ENCODE data around the gene KIT. TPM values are rescaled to one million over a fixed set of nuclear protein-coding genes. Genes with fewer than 3 reads are reported as not detected.
"Not testable (repeated sequence)": the region's sequence is repeated elsewhere in the genome, so short reads cannot be mapped to it uniquely, and the experiment has no call there.

The KIT gene
- polyA plus RNA-seq (2014; cell fraction: cytosol; rRNA removed), result 1.9 and 2.1 TPM in 2 replicates
- 2.3 and 3.7 TPM in 2 replicates for polyA plus RNA-seq (2014; cell fraction: nucleus; rRNA removed)

DNA sequence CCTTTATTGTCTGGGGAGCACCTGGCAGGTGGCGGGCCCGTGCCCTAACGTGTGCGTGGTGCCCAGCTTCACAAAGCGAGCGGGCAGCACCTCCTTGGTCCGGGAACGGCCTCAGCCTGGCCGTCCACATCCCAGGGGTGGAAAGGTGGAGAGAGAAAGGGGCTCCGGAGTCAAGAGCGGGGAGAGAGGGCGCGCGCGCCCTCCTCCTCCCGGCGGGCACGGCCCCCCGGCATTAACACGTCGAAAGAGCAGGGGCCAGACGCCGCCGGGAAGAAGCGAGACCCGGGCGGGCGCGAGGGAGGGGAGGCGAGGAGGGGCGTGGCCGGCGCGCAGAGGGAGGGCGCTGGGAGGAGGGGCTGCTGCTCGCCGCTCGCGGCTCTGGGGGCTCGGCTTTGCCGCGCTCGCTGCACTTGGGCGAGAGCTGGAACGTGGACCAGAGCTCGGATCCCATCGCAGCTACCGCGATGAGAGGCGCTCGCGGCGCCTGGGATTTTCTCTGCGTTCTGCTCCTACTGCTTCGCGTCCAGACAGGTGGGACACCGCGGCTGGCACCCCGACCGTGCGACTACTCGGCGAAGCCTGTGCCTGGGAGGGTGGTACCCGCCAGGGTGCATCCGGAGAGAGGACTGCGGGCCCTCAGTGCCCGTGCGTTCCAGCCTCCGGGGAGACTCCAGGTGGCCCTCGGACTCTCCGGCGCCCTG, at the start of gene KIT:
Gene KIT, plus strand, starts transcription at position 407 of the 701 bp plus-strand sequence. Its CDS starts 58 bp downstream, at position 465.
- DNase-seq (ENCODE audit: low spot score), result peak; percentile 67

DNA sequence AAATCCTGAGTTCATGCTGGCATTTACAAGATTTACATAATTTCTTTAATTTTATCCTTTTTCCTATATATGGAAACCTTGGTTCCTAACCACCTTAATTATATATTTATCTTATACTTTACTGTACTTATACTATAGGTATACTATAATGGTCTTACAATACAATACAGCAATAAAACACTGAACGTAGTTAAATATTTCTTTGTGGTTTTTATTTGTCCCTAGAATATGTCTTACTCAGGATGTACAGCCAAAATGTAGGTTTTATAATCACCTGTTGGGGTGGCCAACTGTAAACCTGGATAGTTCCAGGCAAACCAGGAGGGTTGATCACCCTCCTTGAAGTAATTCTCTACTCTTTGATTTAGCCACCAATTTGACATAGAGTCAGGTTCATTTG, 48.4 kb upstream of the KIT start:
- no peak for DNase-seq (ENCODE audit: low spot score)

DNA sequence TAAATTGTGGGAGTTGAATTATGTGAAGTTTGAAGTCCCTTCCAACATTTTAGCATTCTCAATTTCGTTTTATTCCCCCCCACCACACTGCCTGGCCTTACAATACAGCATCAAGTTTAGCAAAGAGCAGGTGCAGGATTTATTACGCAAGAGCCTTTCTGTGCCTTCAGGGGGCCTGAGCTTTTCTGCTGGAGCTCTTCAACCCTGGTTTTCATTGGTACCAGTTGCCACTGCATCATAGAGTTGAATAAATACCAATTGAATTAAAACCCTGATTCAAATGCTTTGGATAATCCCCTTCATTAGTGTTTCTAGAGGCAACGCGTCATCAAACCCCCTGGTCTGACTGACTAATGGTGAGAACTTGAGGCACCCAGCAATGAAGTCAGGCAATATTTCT, 43.6 kb upstream of the KIT start:
- no peak for DNase-seq (ENCODE audit: low spot score)

DNA sequence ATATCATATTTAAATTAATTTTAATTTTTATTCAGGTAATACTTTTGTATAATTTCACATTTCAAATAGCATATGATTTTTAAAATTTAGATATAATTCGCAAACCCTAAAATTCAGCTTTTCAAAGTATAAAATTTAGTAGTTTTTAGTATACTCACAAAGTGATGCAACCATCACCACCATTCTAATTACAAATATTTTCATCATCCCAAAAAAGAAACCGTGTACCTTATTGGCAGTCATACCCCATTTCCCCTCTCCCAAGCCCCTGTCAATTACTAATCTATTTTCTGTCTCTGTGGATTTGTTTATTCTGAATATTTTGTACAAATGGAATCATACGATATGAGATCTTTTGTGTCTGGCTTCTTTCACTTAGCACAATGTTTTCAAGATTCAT, 37.0 kb upstream of the KIT start:
- DNase-seq (ENCODE audit: low spot score), result no peak

DNA sequence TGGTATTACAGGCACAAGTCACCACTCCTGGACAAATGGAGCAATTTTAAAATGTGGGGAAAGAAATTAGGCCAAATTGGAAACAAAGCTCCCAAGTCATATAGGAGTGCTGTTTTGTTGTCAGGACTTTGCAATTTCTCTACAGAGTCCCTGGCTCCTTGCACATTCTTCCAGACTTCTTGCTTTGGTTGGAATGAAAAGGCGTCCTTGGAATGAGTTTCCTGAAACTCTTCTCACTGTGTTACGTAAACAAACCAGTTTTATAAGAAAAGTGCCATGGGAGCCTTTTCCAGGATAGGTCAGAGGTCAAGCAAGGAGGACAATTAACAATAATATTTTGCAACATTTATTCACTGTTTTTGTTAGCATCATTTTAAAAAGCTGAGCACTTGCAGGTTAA, 32.4 kb upstream of the KIT start:
- DNase-seq (ENCODE audit: low spot score), result no peak

DNA sequence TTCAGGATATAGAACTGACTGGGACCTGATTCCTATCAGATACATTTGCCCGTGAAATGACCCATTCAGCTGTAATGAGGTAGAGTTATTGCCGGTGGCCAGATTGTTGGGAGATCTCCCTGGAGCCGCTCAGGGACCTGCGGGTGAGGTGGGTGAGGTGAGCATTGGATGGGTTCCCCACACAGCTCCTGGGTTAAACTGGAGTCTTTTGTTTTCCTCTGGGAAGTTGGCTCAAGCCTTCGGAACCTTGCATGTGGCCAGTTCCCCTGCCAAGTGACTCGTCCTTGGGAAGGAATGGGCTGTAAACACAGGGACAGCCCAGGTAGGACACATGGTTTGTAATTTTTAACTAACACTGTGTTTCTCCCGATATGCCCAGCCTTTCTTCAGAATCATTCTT, 31.6 kb upstream of the KIT start:
- no peak for DNase-seq (ENCODE audit: low spot score)

DNA sequence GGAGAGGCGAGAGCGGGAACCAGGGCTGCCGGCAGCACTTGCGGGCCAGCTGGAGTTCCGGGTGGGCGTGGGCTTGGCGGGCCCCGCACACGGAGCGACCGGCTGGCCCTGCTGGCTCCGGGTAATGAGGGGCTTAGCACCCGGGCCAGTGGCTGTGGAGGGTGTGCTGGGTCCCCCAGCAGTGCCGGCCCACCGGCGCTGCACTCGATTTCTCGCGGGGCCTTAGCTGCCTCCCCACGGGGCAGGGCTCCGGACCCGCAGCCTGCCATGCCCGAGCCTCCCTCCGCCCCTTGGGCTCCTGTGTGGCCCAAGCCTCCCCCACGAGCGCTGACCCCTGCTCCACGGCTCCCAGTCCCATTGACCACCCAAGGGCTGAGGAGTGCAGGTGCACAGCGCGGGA, 25.2 kb upstream of the KIT start:
- no peak for DNase-seq (ENCODE audit: low spot score)

DNA sequence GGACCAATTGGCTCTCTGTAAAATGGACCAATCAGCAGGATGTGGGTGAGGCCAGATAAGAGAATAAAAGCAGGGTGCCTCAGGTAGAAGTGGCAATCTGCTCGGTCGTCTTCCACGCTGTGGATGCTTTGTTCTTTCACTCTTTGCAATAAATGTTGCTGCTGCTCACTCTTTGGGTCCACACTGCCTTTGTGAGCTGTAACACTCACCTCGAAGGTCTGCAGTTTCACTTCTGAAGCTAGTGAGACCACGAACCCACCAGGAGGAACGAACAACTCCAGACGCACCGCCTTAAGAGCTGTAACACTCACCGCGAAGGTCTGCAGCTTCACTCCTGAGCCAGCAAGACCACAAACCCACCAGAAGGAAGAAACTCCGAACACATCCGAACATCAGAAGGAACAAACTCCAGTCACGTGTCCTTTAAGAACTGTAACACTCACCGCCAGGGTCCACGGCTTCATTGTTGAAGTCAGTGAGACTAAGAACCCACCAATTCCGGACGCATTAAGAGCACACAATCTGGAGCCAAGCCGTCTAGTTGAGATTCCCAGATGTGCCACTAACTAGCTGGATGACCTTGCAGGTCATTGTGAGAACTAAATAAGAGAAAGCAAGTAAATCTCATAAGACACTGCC, 24.5 kb upstream of the KIT start:
- not testable (repeated sequence) for DNase-seq (ENCODE audit: low spot score)

DNA sequence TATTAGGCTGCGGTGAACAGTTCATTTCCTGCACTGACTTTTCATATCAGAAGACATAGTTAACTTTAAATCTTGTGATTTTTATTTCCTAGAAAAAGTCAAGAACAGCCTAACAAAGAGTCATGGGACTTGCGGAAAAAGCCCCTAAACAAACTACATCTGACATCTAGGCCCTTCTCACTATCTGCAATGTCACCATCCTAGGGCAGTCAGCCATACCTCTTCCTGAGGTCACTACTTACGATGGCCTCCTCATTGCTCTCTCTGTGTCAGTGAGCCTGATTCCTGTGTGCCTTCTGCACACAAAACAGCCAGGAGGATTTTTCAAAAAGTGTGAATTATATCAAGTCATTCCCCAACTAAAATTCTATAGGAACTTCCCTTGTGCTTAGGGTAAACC, 22.4 kb upstream of the KIT start:
- no peak for DNase-seq (ENCODE audit: low spot score)

DNA sequence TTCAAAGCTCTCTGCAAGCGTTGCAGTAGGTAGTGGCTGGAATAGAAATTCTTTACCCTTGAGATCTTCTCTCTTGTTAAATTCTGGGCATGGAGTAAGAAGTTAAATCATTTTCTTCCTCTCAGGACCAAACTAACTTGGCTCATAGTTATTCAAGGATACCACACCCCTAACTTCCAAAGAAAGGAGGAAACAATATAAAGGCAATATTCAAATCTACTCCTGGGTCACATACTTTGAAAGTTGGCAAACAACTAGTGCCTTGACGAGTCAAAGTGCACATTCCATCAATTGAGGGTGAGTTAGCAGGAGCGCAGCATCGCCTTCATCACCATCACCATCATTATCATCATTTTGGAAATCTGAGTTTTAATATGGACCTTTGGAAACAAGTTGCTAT, 20.4 kb upstream of the KIT start:
- DNase-seq (ENCODE audit: low spot score), result no peak

DNA sequence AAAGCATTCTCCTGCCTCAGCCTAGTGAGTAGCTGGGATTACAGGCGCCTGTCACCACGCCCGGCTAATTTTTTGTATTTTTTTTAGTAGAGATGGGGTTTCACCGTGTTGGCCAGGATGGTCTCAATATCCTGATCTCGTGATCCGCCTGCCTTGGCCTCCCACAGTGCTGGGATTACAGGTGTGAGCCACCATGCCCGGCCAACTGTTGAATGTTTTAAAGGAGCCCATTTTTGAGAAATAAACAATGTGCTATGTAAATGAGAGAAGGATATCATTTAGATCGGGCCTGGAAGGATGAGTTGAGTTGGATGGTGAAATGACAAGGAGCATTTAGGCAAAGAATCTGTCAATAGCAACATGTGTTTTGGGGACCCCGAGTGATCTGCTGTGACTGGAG, 16.7 kb upstream of the KIT start:
- DNase-seq (ENCODE audit: low spot score), result not testable (repeated sequence)

DNA sequence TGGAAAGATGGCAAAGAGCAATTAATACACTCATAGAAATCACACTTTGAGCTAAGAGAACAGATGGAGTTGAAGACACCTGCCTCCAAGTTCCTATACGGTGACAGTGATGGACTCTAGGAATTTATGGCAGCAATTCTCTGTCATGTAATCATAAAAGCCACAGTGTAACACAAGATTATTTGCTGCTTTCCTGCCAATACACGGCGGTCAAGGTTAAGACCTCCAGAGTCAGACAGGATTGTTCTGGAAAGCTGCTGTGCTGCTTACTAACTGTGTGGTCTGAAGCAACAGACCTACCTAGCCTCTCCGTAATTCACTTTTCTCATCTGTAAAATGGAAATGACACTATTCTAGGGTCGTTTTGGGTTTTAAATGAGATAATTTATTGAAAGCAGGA, 14.6 kb upstream of the KIT start:
- no peak for DNase-seq (ENCODE audit: low spot score)

DNA sequence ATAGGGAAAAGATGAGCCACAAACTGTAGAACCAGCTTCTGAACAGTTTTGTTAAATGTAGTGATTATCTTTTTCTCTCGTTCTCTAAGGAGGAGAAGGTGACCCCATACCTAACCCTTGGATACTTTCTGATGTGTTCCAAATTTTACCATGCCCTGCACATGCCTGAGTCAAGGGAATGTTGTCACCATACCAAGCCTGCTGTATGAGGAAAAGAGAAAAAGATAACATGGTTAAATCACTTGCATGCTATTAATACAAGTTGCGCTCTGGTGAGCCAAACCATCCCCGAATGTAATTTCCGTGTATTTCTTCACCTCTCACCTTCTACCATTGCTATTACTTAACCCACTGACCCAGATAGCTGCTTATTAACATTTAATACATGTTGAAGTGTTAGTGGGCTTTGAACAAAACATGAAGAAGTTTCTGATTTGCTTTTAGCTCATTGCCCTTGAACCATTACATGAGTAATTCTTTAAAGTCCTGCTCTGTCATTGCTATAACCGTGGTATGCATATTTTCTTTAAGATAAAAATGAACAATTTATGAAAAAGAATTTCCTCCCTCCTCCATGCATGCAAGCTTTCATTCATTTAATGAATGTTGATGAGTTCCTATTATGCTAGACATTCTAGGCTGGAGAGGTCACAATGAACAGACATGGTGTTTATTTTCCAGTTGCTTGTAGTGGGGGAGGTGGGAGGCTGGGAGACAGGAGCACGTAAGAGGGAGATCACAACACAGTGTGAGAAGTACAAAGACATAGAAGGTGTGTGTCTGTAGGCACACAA, 13.6 kb upstream of the KIT start:
- no peak for DNase-seq (ENCODE audit: low spot score)

DNA sequence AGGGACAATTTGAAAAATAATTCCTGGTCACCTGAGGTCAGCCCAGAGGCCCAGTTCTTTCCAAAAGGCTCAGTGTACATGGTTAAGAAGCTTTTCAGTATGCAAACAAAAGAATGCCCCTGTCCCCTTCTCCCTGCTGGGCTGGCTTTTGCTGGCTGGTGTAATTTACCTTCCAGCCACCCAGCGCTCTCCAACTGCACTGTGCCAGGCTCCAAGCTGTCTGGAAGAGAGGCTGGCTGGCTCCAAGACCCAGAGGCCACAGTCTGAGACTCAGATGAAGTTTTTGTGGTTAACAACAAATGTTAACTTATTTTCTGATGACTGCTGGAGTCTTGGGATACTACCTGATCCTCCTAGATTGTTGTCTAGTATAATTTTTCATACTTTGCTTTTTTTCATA, 11.9 kb upstream of the KIT start:
- no peak for DNase-seq (ENCODE audit: low spot score)

DNA sequence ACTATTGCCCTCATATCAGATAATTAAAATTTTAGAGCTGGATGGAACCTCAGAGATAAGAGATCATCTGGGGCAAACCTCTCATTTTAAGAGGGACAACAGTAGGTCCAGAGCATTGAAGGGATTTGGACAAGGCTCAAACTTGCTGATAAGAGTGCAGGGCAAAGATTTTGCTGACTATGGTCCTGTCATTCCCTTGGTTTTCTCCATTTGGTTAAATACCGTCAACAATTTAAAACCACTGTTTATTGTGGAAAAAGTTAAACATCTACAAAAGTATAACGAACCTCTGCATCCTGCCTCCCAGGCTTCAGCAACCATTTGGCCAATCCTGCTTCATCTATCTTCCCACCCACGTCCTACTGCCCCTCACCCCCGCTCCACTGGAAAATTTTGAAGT, 10.7 kb upstream of the KIT start:
- no peak for DNase-seq (ENCODE audit: low spot score)

DNA sequence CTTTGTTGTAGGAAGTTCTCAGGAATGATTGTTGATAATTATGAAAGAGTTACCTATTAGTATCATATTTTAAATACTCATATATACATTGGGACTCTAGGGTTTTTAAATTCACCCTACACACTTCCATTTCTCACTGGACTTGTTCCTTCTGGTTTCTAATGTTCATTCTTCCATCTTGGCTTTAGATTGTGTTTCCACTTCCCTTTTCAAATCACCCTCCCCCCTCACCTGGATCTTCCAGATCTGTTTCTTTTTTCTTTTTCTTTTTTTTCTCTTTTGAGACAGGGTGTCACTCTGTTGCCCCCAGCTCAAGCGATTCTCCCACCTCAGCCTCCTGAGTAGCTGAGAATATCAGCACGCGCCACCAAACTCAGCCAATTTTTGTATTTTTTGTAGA, 6.7 kb upstream of the KIT start:
- DNase-seq (ENCODE audit: low spot score), result no peak

DNA sequence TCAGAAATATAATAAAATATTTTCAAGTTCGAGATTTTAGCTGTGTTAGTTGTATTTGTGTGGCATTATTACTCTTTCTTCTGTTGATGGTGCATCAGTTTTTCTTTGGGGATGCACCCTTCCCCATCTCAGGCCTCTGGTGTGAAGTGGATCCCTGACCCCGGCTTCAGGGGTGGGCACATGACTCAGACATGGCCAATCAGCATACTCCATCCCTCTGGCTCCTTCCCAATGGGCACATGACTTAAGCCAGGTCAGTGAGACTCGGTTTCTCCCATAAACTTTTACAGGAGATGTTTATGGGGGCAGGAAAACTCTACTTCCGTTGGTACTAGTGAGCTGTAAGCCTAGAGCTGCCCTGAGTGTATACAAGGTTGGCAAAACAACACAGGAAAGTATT, 3.0 kb upstream of the KIT start:
- DNase-seq (ENCODE audit: low spot score), result no peak

DNA sequence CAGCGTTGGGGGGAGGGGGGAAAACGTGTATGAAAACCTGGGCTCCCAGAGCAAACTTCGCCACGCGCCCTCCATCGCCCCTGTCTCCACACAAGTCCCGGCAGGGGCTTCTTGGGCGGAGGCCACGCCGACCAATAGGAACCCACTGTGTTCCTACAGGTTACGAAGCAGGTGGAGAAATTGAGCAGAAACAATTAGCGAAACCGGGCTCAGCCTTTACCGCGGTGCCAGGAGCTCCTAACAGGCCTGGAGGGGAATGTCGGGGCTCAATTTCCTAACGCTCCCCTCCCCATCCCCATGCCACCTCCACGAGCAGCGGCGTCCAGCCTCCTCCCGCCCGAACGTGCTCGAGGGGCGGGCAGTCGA, 589 bp upstream of the KIT start:
- DNase-seq (ENCODE audit: low spot score), result peak; percentile 2

DNA sequence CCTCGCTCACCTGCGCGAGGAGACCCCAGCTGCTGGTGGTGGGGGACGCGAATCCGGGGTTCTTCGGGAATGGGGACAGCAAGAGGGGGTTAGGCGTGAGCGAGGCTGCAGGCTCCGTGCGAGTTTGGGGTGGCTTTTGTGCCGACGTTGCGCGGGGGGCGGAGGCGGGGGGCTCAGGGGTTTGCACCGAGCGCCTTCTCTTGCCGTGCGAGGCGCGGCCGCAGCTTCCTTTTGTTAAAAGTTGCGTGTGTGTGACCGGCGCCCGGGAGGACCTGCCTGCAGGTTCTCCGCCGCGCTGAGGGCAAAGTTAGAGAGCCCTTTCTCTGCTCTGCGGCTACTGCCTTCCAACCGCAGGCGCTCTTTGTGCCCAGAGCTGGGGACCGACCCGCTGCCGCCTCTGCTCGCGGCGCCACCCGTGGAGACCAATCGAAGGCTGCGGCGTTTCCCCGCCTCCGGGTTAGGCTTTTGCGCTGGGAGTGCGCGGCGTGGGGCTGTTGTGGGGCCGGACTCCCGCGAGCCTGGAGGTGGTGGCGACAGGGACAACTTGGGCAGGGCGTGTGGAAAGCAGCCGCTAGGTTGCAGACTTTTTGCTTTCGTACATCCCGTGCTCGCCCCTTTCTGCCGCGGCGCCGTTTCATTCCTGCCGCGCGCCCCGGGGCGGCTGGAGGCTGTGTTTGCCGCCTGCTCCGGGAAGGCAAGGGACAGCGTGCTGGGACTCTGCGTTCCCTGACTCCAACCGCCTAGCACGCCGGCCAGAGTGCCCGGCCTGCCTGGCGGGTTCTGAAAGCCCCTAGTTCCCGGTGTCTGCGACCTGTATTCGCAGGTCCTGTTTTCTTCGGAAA, 716 bp downstream of the KIT start:
- DNase-seq (ENCODE audit: low spot score), result peak; percentile 47

DNA sequence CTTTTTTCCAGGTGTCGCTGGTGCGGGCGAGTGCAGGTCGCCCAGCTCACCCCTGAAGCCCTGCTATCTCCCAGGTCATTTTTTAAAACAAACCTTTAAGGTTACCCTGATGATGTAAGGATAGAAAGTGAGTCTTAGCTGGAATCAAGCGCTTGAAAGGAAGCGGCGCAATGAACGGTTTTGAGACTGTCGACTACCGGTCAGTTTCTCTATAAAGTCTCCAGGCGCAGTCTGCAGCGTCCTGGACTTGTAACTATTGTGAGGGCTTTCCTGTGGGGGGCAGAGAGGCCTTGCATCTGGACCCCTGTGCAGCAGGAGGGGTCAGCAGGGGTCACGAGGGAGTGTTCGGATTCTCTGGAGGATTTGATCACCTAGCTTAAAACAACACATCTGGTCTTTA, 1.6 kb downstream of the KIT start:
- DNase-seq (ENCODE audit: low spot score), result peak; percentile 9

DNA sequence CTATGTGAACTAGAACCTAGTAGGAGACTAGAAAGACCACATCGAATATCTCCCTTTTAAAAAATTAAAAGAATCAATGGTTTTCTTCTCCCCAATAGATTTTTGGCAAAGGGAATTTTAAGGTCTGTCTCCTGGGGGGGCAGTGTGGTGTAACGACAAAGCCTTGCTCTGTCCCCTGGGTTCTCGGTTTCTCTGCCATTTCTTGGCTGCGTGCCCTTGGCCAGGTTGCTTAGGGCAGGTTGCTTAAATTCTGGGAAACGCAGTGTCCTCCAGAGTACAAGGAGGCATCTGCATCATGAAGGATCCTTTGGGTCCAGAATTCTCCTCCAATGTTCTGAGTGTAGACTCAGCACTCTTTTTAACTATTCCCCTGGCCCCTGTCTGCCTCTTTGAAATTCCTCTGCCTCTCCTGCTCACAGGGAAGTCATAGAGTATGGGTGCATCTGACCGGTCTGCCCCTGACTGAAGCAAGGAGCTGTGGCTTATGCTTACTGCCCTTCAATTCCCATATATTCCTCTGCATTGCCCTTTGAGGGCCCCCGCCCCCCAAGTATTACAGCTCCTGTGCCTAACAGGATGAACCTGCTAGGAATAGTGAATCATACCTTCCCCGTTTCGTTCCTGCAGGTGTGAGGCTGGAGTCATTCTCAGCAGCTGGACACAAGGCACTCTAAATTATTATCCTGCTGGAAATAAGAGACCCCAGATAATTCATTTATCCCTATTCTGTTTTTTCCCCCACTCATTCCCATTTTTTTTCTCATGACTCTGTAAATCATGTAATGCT, 2.2 kb downstream of the KIT start:
- DNase-seq (ENCODE audit: low spot score), result no peak
